ENCODE measurements around the gene GBP1. TPM values are rescaled to one million over a fixed set of nuclear protein-coding genes. Genes with fewer than 3 reads are reported as not detected.
"Not testable (repeated sequence)": the region's sequence is repeated elsewhere in the genome, so short reads cannot be mapped to it uniquely, and the experiment has no call there.

GBP1 gene
- total RNA-seq, 1 donor from 2014 or later: 17.4 TPM

DNA sequence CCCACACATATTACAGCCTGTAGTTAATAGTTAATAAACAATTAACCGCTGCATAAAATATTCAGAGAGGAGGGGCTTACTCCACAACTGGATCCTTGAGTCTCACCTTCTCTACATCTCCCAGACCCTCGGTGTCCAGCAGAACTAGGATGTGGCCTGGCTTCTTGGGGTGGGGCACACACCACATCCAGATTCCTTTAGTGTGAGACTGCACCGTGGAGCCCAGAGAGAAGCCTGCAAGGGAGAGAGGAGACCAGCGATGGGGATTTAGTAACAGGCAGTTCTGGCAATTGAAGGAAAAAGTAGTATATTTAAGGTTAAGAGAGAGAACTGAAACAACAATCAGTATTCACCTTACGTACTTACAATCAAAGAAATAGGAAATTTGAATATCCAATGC is 4.9 kb downstream of the GBP1 start:
- intact Hi-C loops (cut with DNase I): no loop called here
- H3K9me3 ChIP-seq: no peaks in the 10 kb centered on the region
- TF ChIP-seq, protein P1, sequence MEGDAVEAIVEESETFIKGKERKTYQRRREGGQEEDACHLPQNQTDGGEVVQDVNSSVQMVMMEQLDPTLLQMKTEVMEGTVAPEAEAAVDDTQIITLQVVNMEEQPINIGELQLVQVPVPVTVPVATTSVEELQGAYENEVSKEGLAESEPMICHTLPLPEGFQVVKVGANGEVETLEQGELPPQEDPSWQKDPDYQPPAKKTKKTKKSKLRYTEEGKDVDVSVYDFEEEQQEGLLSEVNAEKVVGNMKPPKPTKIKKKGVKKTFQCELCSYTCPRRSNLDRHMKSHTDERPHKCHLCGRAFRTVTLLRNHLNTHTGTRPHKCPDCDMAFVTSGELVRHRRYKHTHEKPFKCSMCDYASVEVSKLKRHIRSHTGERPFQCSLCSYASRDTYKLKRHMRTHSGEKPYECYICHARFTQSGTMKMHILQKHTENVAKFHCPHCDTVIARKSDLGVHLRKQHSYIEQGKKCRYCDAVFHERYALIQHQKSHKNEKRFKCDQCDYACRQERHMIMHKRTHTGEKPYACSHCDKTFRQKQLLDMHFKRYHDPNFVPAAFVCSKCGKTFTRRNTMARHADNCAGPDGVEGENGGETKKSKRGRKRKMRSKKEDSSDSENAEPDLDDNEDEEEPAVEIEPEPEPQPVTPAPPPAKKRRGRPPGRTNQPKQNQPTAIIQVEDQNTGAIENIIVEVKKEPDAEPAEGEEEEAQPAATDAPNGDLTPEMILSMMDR (IDR thresholded peaks at IDR 0.05): no peak
- TF ChIP-seq POLR2AphosphoS5 (IDR thresholded peaks at IDR 0.05; ENCODE audit: insufficient read depth in 1 of 2, low read depth in 1 of 2) (no peak), POLR2A (IDR thresholded peaks at IDR 0.05) (no peak)
- peaks cover 0 to 40% of the 10 kb centered on the region in 2 donors for H3K36me3 ChIP-seq
- no peak overlapping the region for H3K4me3 ChIP-seq
- H3K4me1 ChIP-seq: peaks cover 38% of the 10 kb centered on the region
- DNase-seq (ENCODE audit: extremely low spot score in 2 of 2): no peak
- H3K27ac ChIP-seq: no peak overlapping the region
- H3K27me3 ChIP-seq: no peaks in the 10 kb centered on the region

DNA sequence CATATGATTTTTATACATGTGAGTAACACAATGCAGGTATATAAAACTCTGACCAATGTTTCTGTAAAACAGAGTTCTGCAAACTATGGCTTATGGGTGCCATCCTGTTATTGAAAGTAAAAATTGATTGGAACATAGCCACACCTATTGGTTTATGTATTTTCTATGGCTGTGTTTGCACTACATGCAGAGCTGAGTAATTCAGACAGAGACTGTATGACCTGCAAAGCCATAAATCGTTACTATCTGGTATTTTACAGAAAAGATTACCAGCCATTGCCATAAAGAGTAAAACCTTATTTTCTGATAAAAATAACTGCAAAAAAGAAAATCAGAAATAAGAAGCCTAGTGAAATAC is 13.1 kb downstream of the GBP1 start:
- Histone ChIP-seq H3K9me3 (no peaks in the 10 kb centered on the region), H3K4me3 (no peak overlapping the region), H3K27ac (no peak overlapping the region), H3K27me3 (no peaks in the 10 kb centered on the region), H3K4me1 (no peaks in the 10 kb centered on the region), H3K36me3 (peaks cover 0 to 37% of the 10 kb centered on the region in 2 donors)
- no peak for DNase-seq (ENCODE audit: extremely low spot score in 2 of 2)
- TF ChIP-seq, protein P1 (IDR thresholded peaks at IDR 0.05): no peak
- TF ChIP-seq POLR2A (IDR thresholded peaks at IDR 0.05) (no peak), POLR2AphosphoS5 (IDR thresholded peaks at IDR 0.05; ENCODE audit: insufficient read depth in 1 of 2, low read depth in 1 of 2) (no peak)
- intact Hi-C loops (cut with DNase I): no loop called here

DNA sequence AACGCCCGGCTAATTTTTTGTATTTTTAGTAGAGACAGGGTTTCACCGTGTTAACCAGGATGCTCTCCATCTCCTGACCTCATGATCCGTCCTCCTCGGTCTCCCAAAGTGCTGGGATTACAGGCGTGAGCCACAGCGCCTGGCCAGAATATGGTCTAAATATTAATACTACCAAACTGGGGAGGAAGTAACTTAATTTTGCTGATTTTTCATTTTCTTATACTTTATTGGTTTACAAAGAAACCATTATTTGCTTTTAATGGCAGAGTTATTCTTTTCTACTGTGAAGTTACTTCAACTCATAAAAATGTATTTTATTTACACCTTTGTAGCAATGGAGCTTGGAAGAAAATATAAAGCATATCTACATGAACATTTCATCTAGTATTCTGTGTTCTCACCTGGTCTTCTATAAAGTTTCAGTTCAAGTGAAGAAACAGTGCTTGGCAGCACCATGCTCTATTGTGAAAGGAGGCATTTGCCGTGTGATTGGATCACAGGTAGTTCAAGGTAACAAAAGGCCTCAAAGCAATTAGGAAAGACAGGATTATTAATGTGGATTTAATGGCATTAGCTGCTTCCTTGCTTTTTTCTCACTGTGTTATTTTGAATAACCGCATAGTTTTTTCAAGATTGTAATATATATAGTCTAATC is 13.6 kb downstream of the GBP1 start:
- no peak for DNase-seq (ENCODE audit: extremely low spot score in 2 of 2)
- Histone ChIP-seq H3K4me1 (no peaks in the 10 kb centered on the region), H3K36me3 (peaks cover 0 to 32% of the 10 kb centered on the region in 2 donors), H3K4me3 (no peak overlapping the region), H3K27me3 (no peaks in the 10 kb centered on the region), H3K27ac (no peak overlapping the region), H3K9me3 (no peaks in the 10 kb centered on the region)
- intact Hi-C loops (cut with DNase I): no loop called here
- TF ChIP-seq, protein P1 (IDR thresholded peaks at IDR 0.05): no peak

DNA sequence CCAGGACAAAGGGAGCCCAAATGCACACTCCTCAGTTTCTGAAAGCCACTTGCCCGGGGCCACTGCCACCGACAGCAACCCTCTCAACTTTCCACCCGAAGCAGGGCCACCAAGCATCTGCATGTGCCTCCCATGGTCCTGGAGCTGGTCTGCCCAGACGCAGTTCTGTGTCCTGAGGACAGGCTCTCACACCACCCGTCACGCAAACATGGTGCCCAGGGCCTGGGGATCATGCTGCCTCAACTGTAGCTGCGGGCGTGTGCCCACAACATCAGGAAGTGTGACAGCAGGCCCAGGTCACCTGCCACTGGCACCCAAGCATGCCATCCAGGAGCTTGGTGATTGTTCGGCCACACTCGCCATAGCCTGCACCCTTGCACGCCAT is 14.4 kb downstream of the GBP1 start:
- no peak overlapping the region for H3K4me3 ChIP-seq
- H3K36me3 ChIP-seq: peaks cover 0 to 26% of the 10 kb centered on the region in 2 donors
- H3K27me3 ChIP-seq: no peaks in the 10 kb centered on the region
- intact Hi-C loops (cut with DNase I): no loop called here
- no peak for DNase-seq (ENCODE audit: extremely low spot score in 2 of 2)
- no peak overlapping the region for H3K27ac ChIP-seq
- H3K4me1 ChIP-seq: no peaks in the 10 kb centered on the region
- TF ChIP-seq, protein P1 (IDR thresholded peaks at IDR 0.05): no peak
- TF ChIP-seq POLR2A (IDR thresholded peaks at IDR 0.05): no peak
- TF ChIP-seq POLR2AphosphoS5 (IDR thresholded peaks at IDR 0.05; ENCODE audit: insufficient read depth in 1 of 2, low read depth in 1 of 2): no peak
- H3K9me3 ChIP-seq: no peaks in the 10 kb centered on the region

DNA sequence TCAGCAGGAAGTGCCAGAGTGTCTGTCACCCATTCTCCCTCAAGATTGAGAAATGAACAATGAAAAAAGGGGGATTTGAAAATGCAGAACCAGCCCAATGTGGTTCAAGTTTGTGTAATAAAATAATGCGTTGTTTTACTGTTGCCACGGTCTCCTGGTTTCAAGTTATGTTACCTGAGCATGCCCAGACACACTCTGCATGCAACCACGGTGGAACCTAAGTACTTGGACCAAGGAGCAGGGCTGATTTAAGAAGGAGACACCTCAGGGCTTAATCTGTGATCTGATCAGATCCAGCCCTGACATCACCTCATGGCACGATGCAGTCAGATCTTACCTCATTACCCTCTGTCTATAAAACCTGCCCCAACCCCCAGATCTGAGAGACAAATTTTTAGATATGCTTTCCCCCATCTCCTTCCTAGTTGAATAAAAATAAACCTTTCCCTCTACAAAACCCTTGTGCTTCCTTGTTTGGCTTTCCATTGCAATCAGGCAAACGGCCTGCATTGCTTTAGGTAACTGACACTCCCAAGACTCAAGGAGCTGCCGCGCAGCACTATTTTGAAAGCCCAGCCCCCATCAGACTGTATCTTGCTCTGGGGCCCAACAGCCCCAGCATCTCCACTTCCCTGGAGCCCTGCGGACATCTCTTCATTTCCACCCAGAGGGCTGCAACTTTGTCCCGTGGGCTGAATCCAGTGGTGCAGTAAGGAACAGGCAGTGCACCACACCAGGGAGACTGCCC is 14.9 kb downstream of the GBP1 start:
- intact Hi-C loops (cut with DNase I); H3K4me3 ChIP-seq; DNase-seq (ENCODE audit: extremely low spot score in 2 of 2); H3K27ac ChIP-seq; H3K9me3 ChIP-seq; H3K27me3 ChIP-seq; H3K4me1 ChIP-seq: not testable (repeated sequence)
- H3K36me3 ChIP-seq: peaks cover 0 to 26% of the 10 kb centered on the region in 2 donors

DNA sequence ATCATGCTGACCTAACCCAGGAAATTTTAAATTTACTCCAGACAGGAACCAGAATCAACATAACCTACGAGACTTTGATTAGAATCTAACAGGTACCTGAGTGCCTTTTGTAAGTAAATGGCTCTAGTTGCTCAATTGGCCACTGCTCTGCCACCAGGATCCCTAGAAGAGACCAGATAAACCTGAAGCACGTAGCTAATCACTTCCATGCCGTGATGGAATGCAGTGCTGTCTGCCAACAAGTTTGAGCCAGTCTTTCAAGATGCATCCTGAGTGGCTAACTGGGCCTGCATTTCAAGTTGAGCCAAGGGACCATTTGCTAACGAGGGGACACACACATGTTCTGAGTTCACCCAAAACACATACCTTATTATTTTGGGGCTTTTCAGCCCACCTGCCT is 15.8 kb downstream of the GBP1 start:
- DNase-seq (ENCODE audit: extremely low spot score in 2 of 2); H3K4me3 ChIP-seq; H3K27me3 ChIP-seq; H3K27ac ChIP-seq; intact Hi-C loops (cut with DNase I); H3K4me1 ChIP-seq; H3K9me3 ChIP-seq: not testable (repeated sequence)
- H3K36me3 ChIP-seq: peaks cover 0 to 23% of the 10 kb centered on the region in 2 donors
